ENCODE results near the gene CHKB. TPM values are rescaled to one million over a fixed set of nuclear protein-coding genes. Genes with fewer than 3 reads are reported as not detected.

The CHKB gene
- total RNA-seq, 2 experiments from 2014 or later = 76.2 to 76.3 TPM

GRCh38 chr22:50577697-50577986, 5.0 kb downstream of the CHKB start:
- intact Hi-C loops (cut with micrococcal nuclease) = no loop called here
- ChIA-PET CTCF (interaction anchor here (1.2 to 1.6 kb wide), 2 partner anchors 15 to 52 kb away, joined by 3 to 7 read pairs; partner anchors contain the start of genes SCO2 and SYCE3), POLR2A (interaction anchor here (1.5 kb wide), 1 partner anchor 15 kb away, joined by 3 read pairs; the partner anchor contains the start of gene SYCE3)
- H3K4me1 Mint-ChIP-seq (ENCODE audit: low read depth) = peaks cover 20% of the 10 kb centered on the region
- H3K4me3 Mint-ChIP-seq = no peak overlapping the region
- H3K9me3 Mint-ChIP-seq = no peaks in the 10 kb centered on the region
- no peaks in the 10 kb centered on the region for H3K27me3 Mint-ChIP-seq
- no peak for DNase-seq
- H3K27ac Mint-ChIP-seq = no peak overlapping the region
- H3K36me3 Mint-ChIP-seq = peaks cover 7% of the 10 kb centered on the region

GRCh38 chr22:50576806-50577696, 5.6 kb downstream of the CHKB start:
- POLR2A ChIA-PET = interaction anchor here (1.5 kb wide), 1 partner anchor 14 kb away, joined by 3 read pairs; the partner anchor contains the start of gene SYCE3
- Mint-ChIP-seq H3K9me3 (no peaks in the 10 kb centered on the region), H3K27ac (no peak overlapping the region), H3K36me3 (peaks cover 10% of the 10 kb centered on the region), H3K4me3 (no peak overlapping the region), H3K27me3 (no peaks in the 10 kb centered on the region), H3K4me1 (ENCODE audit: low read depth) (peaks cover 20% of the 10 kb centered on the region)
- intact Hi-C loops (cut with micrococcal nuclease) = loop anchor here (1.0 kb wide), 1 partner anchor 114 kb away; no protein-coding TSS in a partner anchor
- peak; percentile 20 for DNase-seq
- CTCF ChIA-PET = interaction anchor here (0.9 to 1.4 kb wide), 3 partner anchors 12 to 52 kb away, joined by 3 to 4 read pairs (median 3); partner anchors contain the start of genes SCO2 and SYCE3

GRCh38 chr22:50576070-50576469, 6.6 kb downstream of the CHKB start:
- Mint-ChIP-seq H3K27me3 (no peaks in the 10 kb centered on the region), H3K4me3 (no peak overlapping the region), H3K27ac (no peak overlapping the region), H3K36me3 (peaks cover 14% of the 10 kb centered on the region), H3K9me3 (no peaks in the 10 kb centered on the region), H3K4me1 (ENCODE audit: low read depth) (peaks cover 13% of the 10 kb centered on the region)
- ChIA-PET POLR2A (interaction anchor here (0.5 kb wide), 1 partner anchor 227 kb away, joined by 4 read pairs; no protein-coding TSS in a partner anchor), CTCF (interaction anchor here (1.4 kb wide), 2 partner anchors 11 to 45 kb away, joined by 3 to 7 read pairs; no protein-coding TSS in a partner anchor)
- intact Hi-C loops (cut with micrococcal nuclease) = loop anchor here (1.0 kb wide), 1 partner anchor 115 kb away; no protein-coding TSS in a partner anchor
- DNase-seq = peak; percentile 21

GRCh38 chr22:50575426-50575941, 7.2 kb downstream of the CHKB start:
- Mint-ChIP-seq H3K27me3 (no peaks in the 10 kb centered on the region), H3K4me1 (ENCODE audit: low read depth) (peaks cover 10% of the 10 kb centered on the region), H3K27ac (no peak overlapping the region), H3K36me3 (peaks cover 17% of the 10 kb centered on the region), H3K9me3 (no peaks in the 10 kb centered on the region), H3K4me3 (no peak overlapping the region)
- CTCF ChIA-PET = interaction anchor here (1.4 kb wide), 1 partner anchor 46 kb away, joined by 7 read pairs; no protein-coding TSS in a partner anchor
- DNase-seq = no peak
- intact Hi-C loops (cut with micrococcal nuclease) = no loop called here
- POLR2A ChIA-PET = no interaction called here

GRCh38 chr22:50574383-50574755, 8.3 kb downstream of the CHKB start:
- Mint-ChIP-seq H3K27ac (no peak overlapping the region), H3K36me3 (peaks cover 16% of the 10 kb centered on the region), H3K4me3 (no peak overlapping the region), H3K9me3 (no peaks in the 10 kb centered on the region), H3K27me3 (no peaks in the 10 kb centered on the region), H3K4me1 (ENCODE audit: low read depth) (peaks cover 7% of the 10 kb centered on the region)
- intact Hi-C loops (cut with micrococcal nuclease) = no loop called here
- CTCF ChIA-PET = interaction anchor here (1.0 kb wide), 1 partner anchor 49 kb away, joined by 4 read pairs; the partner anchor contains the start of gene SCO2
- no peak for DNase-seq
- POLR2A ChIA-PET = no interaction called here

- H3K4me1 Mint-ChIP-seq (ENCODE audit: low read depth) = peaks cover 7% of the 10 kb centered on the region
- H3K27me3 Mint-ChIP-seq = no peaks in the 10 kb centered on the region
- no peaks in the 10 kb centered on the region for H3K9me3 Mint-ChIP-seq
- H3K4me3 Mint-ChIP-seq = no peak overlapping the region
- peaks cover 18% of the 10 kb centered on the region for H3K36me3 Mint-ChIP-seq
- ChIA-PET POLR2A (no interaction called here), CTCF (interaction anchor here (1.0 to 1.4 kb wide), 2 partner anchors 11 to 48 kb away, joined by 4 read pairs; partner anchors contain the start of gene SCO2)
- DNase-seq = no peak
- no peak overlapping the region for H3K27ac Mint-ChIP-seq
- intact Hi-C loops (cut with micrococcal nuclease) = no loop called here
Measured at GRCh38 chr22:50573491-50574382, 8.9 kb downstream of the CHKB start.

GRCh38 chr22:50572965-50573364, 9.7 kb downstream of the CHKB start:
- H3K27ac Mint-ChIP-seq = no peak overlapping the region
- POLR2A ChIA-PET = no interaction called here
- CTCF ChIA-PET = interaction anchor here (1.4 kb wide), 1 partner anchor 10 kb away, joined by 4 read pairs; no protein-coding TSS in a partner anchor
- no peaks in the 10 kb centered on the region for H3K27me3 Mint-ChIP-seq
- peaks cover 21% of the 10 kb centered on the region for H3K36me3 Mint-ChIP-seq
- DNase-seq = no peak
- intact Hi-C loops (cut with micrococcal nuclease) = no loop called here
- no peaks in the 10 kb centered on the region for H3K9me3 Mint-ChIP-seq
- H3K4me1 Mint-ChIP-seq (ENCODE audit: low read depth) = peaks cover 7% of the 10 kb centered on the region
- no peak overlapping the region for H3K4me3 Mint-ChIP-seq

- Mint-ChIP-seq H3K27me3 (no peaks in the 10 kb centered on the region), H3K36me3 (peaks cover 19% of the 10 kb centered on the region), H3K27ac (no peak overlapping the region), H3K9me3 (no peaks in the 10 kb centered on the region), H3K4me1 (ENCODE audit: low read depth) (no peaks in the 10 kb centered on the region), H3K4me3 (no peak overlapping the region)
- no peak for DNase-seq
- ChIA-PET CTCF (interaction anchor here (0.6 to 1.1 kb wide), 3 partner anchors 9 to 56 kb away, joined by 3 to 4 read pairs (median 3); partner anchors contain the start of genes SCO2 and SYCE3), POLR2A (interaction anchor here (0.6 to 1.5 kb wide), 2 partner anchors 9 to 34 kb away, joined by 3 to 4 read pairs; partner anchors contain the start of gene SYCE3)
- intact Hi-C loops (cut with micrococcal nuclease) = no loop called here
Measured at GRCh38 chr22:50571264-50572175, 11.1 kb downstream of the CHKB start.

GRCh38 chr22:50570861-50571260, 11.8 kb downstream of the CHKB start:
- POLR2A ChIA-PET = no interaction called here
- peaks cover 19% of the 10 kb centered on the region for H3K36me3 Mint-ChIP-seq

GRCh38 chr22:50569896-50570535, 12.6 kb downstream of the CHKB start:
- intact Hi-C loops (cut with micrococcal nuclease) = loop anchor here (10.0 kb wide), 1 partner anchor 45 kb away; no protein-coding TSS in a partner anchor
- CTCF ChIA-PET = no interaction called here
- H3K27ac Mint-ChIP-seq = no peak overlapping the region
- H3K9me3 Mint-ChIP-seq = no peaks in the 10 kb centered on the region
- H3K27me3 Mint-ChIP-seq = no peaks in the 10 kb centered on the region
- POLR2A ChIA-PET = interaction anchor here (1.3 kb wide), 1 partner anchor 52 kb away, joined by 3 read pairs; no protein-coding TSS in a partner anchor
- no peak for DNase-seq
- H3K4me3 Mint-ChIP-seq = no peak overlapping the region
- no peaks in the 10 kb centered on the region for H3K4me1 Mint-ChIP-seq (ENCODE audit: low read depth)
- peaks cover 19% of the 10 kb centered on the region for H3K36me3 Mint-ChIP-seq

More at GRCh38 chr22:50570861-50571260, 11.8 kb downstream of the CHKB start:
- CTCF ChIA-PET = no interaction called here
- Mint-ChIP-seq H3K27me3 (no peaks in the 10 kb centered on the region), H3K4me3 (no peak overlapping the region), H3K27ac (no peak overlapping the region), H3K9me3 (no peaks in the 10 kb centered on the region), H3K4me1 (ENCODE audit: low read depth) (no peaks in the 10 kb centered on the region)
- no peak for DNase-seq
- intact Hi-C loops (cut with micrococcal nuclease) = no loop called here
